ENCODE measurements around the gene PTTG1.
"Not testable (repeated sequence)": the region's sequence is repeated elsewhere in the genome, so short reads cannot be mapped to it uniquely, and the experiment has no call there.

Gene PTTG1

GRCh38 chr5:160432196-160432595, 10.5 kb downstream of the PTTG1 start:
- intact Hi-C loops (cut with DNase I; ENCODE audit: low total_unique reads), result no loop called here
- no peak for DNase-seq
- no peak for TF ChIP-seq CTCF (IDR thresholded peaks at IDR 0.05)
- Histone ChIP-seq H3K4me1 (no peaks in the 10 kb centered on the region), H3K27me3 (peaks cover 0 to 2% of the 10 kb centered on the region in 2 donors), H3K27ac (no peak overlapping the region), H3K36me3 (no peaks in the 10 kb centered on the region), H3K9me3 (no peaks in the 10 kb centered on the region), H3K4me3 (no peak overlapping the region)

GRCh38 chr5:160432787-160433186, 11.1 kb downstream of the PTTG1 start:
- peaks cover 0 to 2% of the 10 kb centered on the region in 2 donors for H3K27me3 ChIP-seq
- H3K4me1 ChIP-seq, result no peaks in the 10 kb centered on the region
- no peak for DNase-seq
- no peak for TF ChIP-seq CTCF (IDR thresholded peaks at IDR 0.05)
- H3K9me3 ChIP-seq, result no peaks in the 10 kb centered on the region
- no peak overlapping the region for H3K4me3 ChIP-seq
- intact Hi-C loops (cut with DNase I; ENCODE audit: low total_unique reads), result no loop called here
- H3K36me3 ChIP-seq, result no peaks in the 10 kb centered on the region
- no peak overlapping the region for H3K27ac ChIP-seq

GRCh38 chr5:160434022-160434531, 12.4 kb downstream of the PTTG1 start:
- TF ChIP-seq CTCF (IDR thresholded peaks at IDR 0.05), result no peak
- Histone ChIP-seq H3K9me3 (no peaks in the 10 kb centered on the region), H3K4me1 (peaks cover 0 to 8% (median 6%) of the 10 kb centered on the region in 4 donors), H3K27ac (no peak overlapping the region), H3K27me3 (peaks cover 0 to 2% of the 10 kb centered on the region in 2 donors), H3K36me3 (no peaks in the 10 kb centered on the region), H3K4me3 (no peak overlapping the region)
- DNase-seq, result no peak
- intact Hi-C loops (cut with DNase I; ENCODE audit: low total_unique reads), result no loop called here

- Histone ChIP-seq H3K27me3 (peaks cover 0 to 2% of the 10 kb centered on the region in 2 donors), H3K4me3 (no peak overlapping the region), H3K27ac (no peak overlapping the region), H3K9me3 (no peaks in the 10 kb centered on the region), H3K4me1 (peaks cover 0 to 10% (median 6%) of the 10 kb centered on the region in 4 donors), H3K36me3 (no peaks in the 10 kb centered on the region)
- intact Hi-C loops (cut with DNase I; ENCODE audit: low total_unique reads), result no loop called here
- no peak for DNase-seq
- no peak for TF ChIP-seq CTCF (IDR thresholded peaks at IDR 0.05)
Observed at GRCh38 chr5:160435532-160435931, 13.9 kb downstream of the PTTG1 start.

GRCh38 chr5:160436017-160436416, 14.4 kb downstream of the PTTG1 start:
- Histone ChIP-seq H3K27ac (no peak overlapping the region), H3K27me3 (peaks cover 0 to 2% of the 10 kb centered on the region in 2 donors), H3K9me3 (no peaks in the 10 kb centered on the region), H3K36me3 (no peaks in the 10 kb centered on the region), H3K4me3 (no peak overlapping the region), H3K4me1 (peaks cover 0 to 10% (median 6%) of the 10 kb centered on the region in 4 donors)
- no peak for DNase-seq
- intact Hi-C loops (cut with DNase I; ENCODE audit: low total_unique reads), result no loop called here
- no peak for TF ChIP-seq CTCF (IDR thresholded peaks at IDR 0.05)

GRCh38 chr5:160436661-160437060, 15.0 kb downstream of the PTTG1 start:
- DNase-seq; H3K27ac ChIP-seq; H3K4me1 ChIP-seq; H3K36me3 ChIP-seq; H3K27me3 ChIP-seq; H3K9me3 ChIP-seq; H3K4me3 ChIP-seq; intact Hi-C loops (cut with DNase I; ENCODE audit: low total_unique reads): not testable (repeated sequence)

All from tibial artery (tissue), 4 donors.